Psoas muscle (tissue), 8 donors: ENCODE measurements around the gene CIITA. TPM values are rescaled to one million over a fixed set of nuclear protein-coding genes. Genes with fewer than 3 reads are reported as not detected.
A peak's percentile ranks its signal among the peaks of the same experiment; 100 is the strongest.

ENCODE experiments used
- ATAC-seq, 4 donors: fragments of 200-7000 bp; cut with Tn5 transposase; one replicate each; pipeline ENCODE4 v1.9.1; 2020; ENCODE audit warnings: moderate library complexity in 3 of 4, mild to moderate bottlenecking in 2 of 4
- DNase-seq, 2 donors: peaks; one replicate each; pipeline ENCODE4 v3.0.0-alpha.2; 2020
- H3K27ac ChIP-seq: fragments of 200-600 bp; one replicate; pipeline ENCODE4 v1.8.0; 2022
- H3K27me3 ChIP-seq, 3 donors: fragments of 200-600 bp in 1 of 3; one replicate each; pipeline versions ENCODE4 v1.6.1 to v1.8.0; 2013 to 2022; ENCODE audit warnings: low read length in 2 of 3, mild to moderate bottlenecking in 2 of 3, moderate library complexity in 1 of 3; ENCODE audit not compliant: insufficient read depth in 3 of 3
- H3K36me3 ChIP-seq, 2 donors: fragments of 200-600 bp in 1 of 2; one replicate each; pipeline versions ENCODE4 v1.6.1 to v1.8.0; 2013 to 2022; ENCODE audit warnings: low read depth in 1 of 2, mild to moderate bottlenecking in 1 of 2, moderate library complexity in 1 of 2; ENCODE audit not compliant: insufficient read depth in 1 of 2
- H3K4me1 ChIP-seq: fragments of 200-600 bp; one replicate; pipeline ENCODE4 v1.8.0; 2022
- H3K4me3 ChIP-seq: fragments of 200-600 bp; one replicate; pipeline ENCODE4 v1.8.0; 2022; ENCODE audit warnings: mild to moderate bottlenecking
- H3K9me3 ChIP-seq: fragments of 200-600 bp; one replicate; pipeline ENCODE4 v1.8.0; 2022
- WGBS, 3 donors: extraction: QIAGEN DNeasy Blood & Tissue Kit; methylation state at CpG; one replicate each; pipeline versions ENCODE4 v1.1.6 to v1.1.7; 2013; 5-methylcytosine and 5-hydroxymethylcytosine counted together
- intact Hi-C, 2 donors: fragments of 100-400 bp; cut with DNase I; formaldehyde crosslinking; loops; one replicate each; pipeline versions ENCODE4 v1.11.0 to v1.14.2; 2022
- polyA plus RNA-seq, 3 donors: library from polyadenylated mRNA; stranded (reverse); fragments of 200-250 nt; gene quantifications; one replicate each; pipeline ENCODE4 v1.2.3, GENCODE V29; 2013
- total RNA-seq, 4 donors: library from RNA; stranded (reverse); fragmentation: NEBNext Ultra II Directional in 2 of 4; extraction: Animal tissue kit (Norgen Biotek cat#: 25700) in 2 of 4; gene quantifications; one replicate each; pipeline versions ENCODE4 v1.2.1 to v1.2.4, GENCODE V29; 2021 to 2023
- TF ChIP-seq, protein P1 (sequence below): fragments of 200-600 bp; IDR thresholded peaks from one replicate; pipeline ENCODE4 v1.8.0; 2022; ENCODE audit warnings: antibody characterized with exemption
- donor health status: healthy with polysubstance abuse.
- donor health status: DM: no; HTN: no; CAD: no; lungs with moderate emphysema.
- donor health status: Bipolar disorder and iron deficiency.
- donor health status: healthy.
- donor health status: DM: yes; HTN: yes; CAD: no.
- donor health status: DM: no; HTN: no; CAD: no.
- donor health status: DM: no; HTN: no; CAD: no.
- donor health status: DM: yes; HTN: yes; CAD: no.

Gene CIITA
- total and polyA plus RNA-seq, 7 donors, result 2.3 to 15.3 (median 4.1) TPM

DNA sequence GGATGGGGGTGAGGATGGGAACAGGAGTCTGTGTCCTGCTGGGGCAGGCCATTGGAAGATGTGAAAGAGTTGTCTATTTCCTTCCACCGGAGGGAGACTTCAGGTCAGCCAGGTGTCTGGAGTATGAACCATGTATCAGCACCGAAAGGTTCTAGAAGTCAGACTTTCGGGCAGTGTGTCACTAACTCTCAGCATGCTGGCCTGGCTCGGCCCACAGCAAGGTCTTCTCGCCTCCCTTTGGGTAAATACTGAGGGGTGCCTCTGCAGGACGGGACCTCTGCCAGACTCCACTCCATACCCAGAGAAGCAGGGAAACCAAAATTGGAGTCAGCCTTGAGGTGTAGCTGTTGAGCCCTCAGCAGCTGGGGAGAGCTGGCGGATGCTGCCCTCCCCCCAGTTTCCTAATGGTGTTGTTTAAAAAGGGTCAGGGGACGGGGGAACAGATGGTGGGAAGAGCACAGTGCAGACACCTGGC, 507 bp downstream of the CIITA start:
- 61 to 68% (median 66%) methylated on average over 8 of the region's 8 CpGs for WGBS, 3 donors
- DNase-seq, result no peak
- no peaks in the 10 kb centered on the region for H3K4me1 ChIP-seq
- peak overlapping the region; percentile 73 for H3K4me3 ChIP-seq
- no peaks in the 10 kb centered on the region for H3K36me3 ChIP-seq
- peaks cover 0 to 23% (median 3%) of the 10 kb centered on the region in 3 donors for H3K27me3 ChIP-seq
- TF ChIP-seq, protein P1, sequence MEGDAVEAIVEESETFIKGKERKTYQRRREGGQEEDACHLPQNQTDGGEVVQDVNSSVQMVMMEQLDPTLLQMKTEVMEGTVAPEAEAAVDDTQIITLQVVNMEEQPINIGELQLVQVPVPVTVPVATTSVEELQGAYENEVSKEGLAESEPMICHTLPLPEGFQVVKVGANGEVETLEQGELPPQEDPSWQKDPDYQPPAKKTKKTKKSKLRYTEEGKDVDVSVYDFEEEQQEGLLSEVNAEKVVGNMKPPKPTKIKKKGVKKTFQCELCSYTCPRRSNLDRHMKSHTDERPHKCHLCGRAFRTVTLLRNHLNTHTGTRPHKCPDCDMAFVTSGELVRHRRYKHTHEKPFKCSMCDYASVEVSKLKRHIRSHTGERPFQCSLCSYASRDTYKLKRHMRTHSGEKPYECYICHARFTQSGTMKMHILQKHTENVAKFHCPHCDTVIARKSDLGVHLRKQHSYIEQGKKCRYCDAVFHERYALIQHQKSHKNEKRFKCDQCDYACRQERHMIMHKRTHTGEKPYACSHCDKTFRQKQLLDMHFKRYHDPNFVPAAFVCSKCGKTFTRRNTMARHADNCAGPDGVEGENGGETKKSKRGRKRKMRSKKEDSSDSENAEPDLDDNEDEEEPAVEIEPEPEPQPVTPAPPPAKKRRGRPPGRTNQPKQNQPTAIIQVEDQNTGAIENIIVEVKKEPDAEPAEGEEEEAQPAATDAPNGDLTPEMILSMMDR, result no peak
- intact Hi-C loops, result loop anchor here in 1 of 2 donors (5.0 kb wide), 1 partner anchor 50 kb away; no protein-coding TSS in a partner anchor
- no peak for ATAC-seq
- H3K27ac ChIP-seq, result no peak overlapping the region
- no peaks in the 10 kb centered on the region for H3K9me3 ChIP-seq

DNA sequence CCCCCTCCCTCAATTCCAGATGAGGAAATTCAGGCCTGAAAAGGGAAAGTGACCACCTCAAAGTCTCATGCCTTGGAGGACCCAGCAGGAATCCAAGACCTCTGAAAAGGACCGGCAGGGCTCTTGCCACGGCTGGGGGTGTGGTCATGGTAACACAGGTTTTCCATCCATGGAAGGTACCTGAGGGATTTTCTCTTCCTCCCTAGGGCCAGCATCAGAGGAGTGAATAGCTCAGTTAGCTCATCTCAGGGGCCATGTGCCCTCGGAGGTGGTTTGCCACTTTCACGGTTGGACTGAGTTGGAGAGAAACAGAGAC, 1.3 kb downstream of the CIITA start:
- intact Hi-C loops, result loop anchor here in 1 of 2 donors (5.0 kb wide), 1 partner anchor 51 kb away; no protein-coding TSS in a partner anchor
- H3K36me3 ChIP-seq, result no peaks in the 10 kb centered on the region
- ATAC-seq, result peak in 1 of 4 donors; percentile 19
- no peaks in the 10 kb centered on the region for H3K9me3 ChIP-seq
- TF ChIP-seq, protein P1, result no peak
- no peak for DNase-seq
- WGBS, 3 donors, result 19 to 30% (median 23%) methylated on average over 4 of the region's 4 CpGs
- peak overlapping the region; percentile 73 for H3K4me3 ChIP-seq
- H3K4me1 ChIP-seq, result peaks cover 5% of the 10 kb centered on the region
- peaks cover 0 to 23% (median 3%) of the 10 kb centered on the region in 3 donors for H3K27me3 ChIP-seq
- H3K27ac ChIP-seq, result no peak overlapping the region

DNA sequence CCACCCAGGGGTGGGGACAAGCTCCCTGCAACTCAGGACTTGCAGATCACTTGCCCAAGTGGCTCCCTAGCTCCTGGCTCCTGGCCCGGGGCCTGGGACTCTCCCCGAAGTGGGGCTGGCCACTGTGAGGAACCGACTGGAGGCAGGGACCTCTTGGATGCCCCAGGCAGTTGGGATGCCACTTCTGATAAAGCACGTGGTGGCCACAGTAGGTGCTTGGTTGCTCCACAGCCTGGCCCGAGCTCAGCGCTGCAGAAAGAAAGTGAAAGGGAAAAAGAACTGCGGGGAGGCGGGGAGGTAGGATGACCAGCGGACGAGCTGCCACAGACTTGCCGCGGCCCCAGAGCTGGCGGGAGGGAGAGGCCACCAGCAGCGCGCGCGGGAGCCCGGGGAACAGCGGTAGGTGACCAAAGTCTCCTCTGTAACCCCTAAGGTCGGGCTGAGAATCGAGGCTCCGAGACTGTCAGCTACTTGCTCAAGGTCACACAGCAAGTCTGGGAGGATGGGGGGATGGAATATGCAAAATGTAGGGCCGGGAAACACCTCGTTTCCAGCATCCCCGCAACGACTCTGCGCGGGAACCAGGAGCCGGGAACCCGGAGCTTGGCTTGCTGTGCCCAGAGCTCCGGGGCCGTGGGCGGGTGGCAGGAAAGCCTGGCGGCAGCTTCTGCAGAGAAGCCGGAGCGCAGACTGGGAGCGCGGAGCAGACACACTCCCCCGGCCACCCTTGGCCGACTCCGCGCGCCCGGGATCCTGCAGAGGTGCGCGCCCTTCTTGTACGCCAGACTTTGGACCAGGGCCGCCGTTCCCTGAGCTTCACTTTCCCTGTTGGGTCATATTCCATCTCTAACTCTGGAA, 1.9 kb downstream of the CIITA start:
- intact Hi-C loops, result loop anchor here in 1 of 2 donors (5.0 kb wide), 1 partner anchor 52 kb away; no protein-coding TSS in a partner anchor
- Histone ChIP-seq H3K36me3 (no peaks in the 10 kb centered on the region), H3K4me3 (peak overlapping the region; percentile 73), H3K4me1 (peaks cover 11% of the 10 kb centered on the region), H3K9me3 (no peaks in the 10 kb centered on the region), H3K27me3 (peaks cover 0 to 23% (median 3%) of the 10 kb centered on the region in 3 donors), H3K27ac (no peak overlapping the region)
- WGBS, 3 donors, result 1% methylated on average over 48 to 49 of the region's 49 CpGs
- peak; percentile 31 to 63 (median 48) for ATAC-seq
- peak; percentile 51 to 63 for DNase-seq
- TF ChIP-seq, protein P1, result no peak

DNA sequence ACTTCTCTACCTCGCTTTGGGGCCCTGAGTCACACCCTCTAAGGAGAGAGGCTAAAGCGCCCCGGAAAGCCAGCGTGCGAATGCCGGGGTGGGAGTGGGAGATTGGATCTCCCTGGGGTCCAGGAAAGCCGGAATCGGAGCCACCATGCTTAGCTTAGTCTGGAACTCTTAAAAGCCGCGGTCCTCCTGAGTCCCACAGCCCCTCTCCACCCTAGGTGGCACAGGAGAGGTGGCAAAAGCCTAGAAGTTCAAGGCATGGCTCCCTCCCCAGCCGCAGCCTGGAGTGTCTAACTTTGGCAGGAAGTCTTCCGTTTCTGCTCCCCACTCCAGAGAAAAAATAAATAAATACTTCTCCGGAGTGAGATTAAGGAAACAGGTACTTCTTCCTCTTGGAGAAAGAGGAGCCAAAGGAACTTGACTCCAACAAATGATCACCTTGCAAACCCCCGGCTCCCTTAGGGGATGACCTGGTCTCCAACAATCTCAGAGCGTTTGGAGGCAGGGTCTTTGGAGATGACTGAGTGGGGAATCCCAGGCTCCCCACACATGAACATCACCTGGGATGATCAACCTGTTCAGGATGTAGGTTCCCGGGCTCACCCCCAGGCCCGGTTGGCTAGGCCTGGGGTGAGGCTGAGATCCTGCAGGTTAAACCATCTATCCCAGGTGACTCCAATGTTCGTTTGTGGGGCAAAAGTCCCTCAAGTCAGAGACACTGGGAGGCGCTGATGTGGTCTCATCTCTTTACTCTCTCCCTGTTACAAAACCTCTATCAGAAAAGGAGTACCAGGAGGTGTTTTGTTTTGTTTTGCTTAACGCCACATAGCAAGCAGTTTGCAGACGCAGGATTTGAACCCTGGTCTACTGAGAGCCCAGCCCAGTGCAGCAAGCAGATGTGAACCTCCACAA, 2.9 kb downstream of the CIITA start:
- Histone ChIP-seq H3K4me3 (peak overlapping the region; percentile 73), H3K27me3 (peaks cover 0 to 23% (median 0%) of the 10 kb centered on the region in 3 donors), H3K27ac (peak overlapping the region; percentile 9), H3K9me3 (no peaks in the 10 kb centered on the region), H3K4me1 (peaks cover 14% of the 10 kb centered on the region), H3K36me3 (no peaks in the 10 kb centered on the region)
- TF ChIP-seq, protein P1, result no peak
- intact Hi-C loops, result loop anchor here in 1 of 2 donors (5.0 kb wide), 1 partner anchor 53 kb away; no protein-coding TSS in a partner anchor
- 53 to 60% (median 54%) methylated on average over 21 of the region's 21 CpGs for WGBS, 3 donors
- DNase-seq (no peak), ATAC-seq (no peak)
